Measurements from ENCODE around the gene LRRD1. TPM values are rescaled to one million over a fixed set of nuclear protein-coding genes. Genes with fewer than 3 reads are reported as not detected.
A peak's percentile ranks its signal among the peaks of the same experiment; 100 is the strongest.

LRRD1 gene
- total and polyA plus RNA-seq, 2 of the 13 experiments (the other 11 are each of a cell fraction or from before 2014, with no cell fraction given), result 0.03 TPM; not detected in 1

GRCh38 chr7:92178928-92179924 lies at the start of gene LRRD1 (continued):
- no peak for TF ChIP-seq ZBTB40 (IDR thresholded peaks at IDR 0.05)
- TF ChIP-seq ZBTB40 (CRISPR knock-in tag; IDR thresholded peaks at IDR 0.05), result 0 out of 2 replicates have a peak, but pooled peaks have one; percentile 26
- no peak for TF ChIP-seq HNF4G (IDR thresholded peaks at IDR 0.05; ENCODE audit: borderline replicate concordance, low read depth, low read length)
- no peak for TF ChIP-seq HNF4G (CRISPR knock-in tag; IDR thresholded peaks at IDR 0.05; ENCODE audit: borderline replicate concordance, low read depth)
- peak; percentile 43; the same call in 1 of the 2 replicates for TF ChIP-seq ZNF770 (CRISPR knock-in tag; IDR thresholded peaks at IDR 0.05)
- TF ChIP-seq ZNF496 (CRISPR knock-in tag; IDR thresholded peaks at IDR 0.05; ENCODE audit: insufficient replicate concordance), result no peak
- TF ChIP-seq NFE2L2 (IDR thresholded peaks at IDR 0.05; ENCODE audit: low read length), result no peak
- TF ChIP-seq ZNF850 (CRISPR knock-in tag; conservative IDR thresholded peaks at IDR 0.05), result no peak
- TF ChIP-seq HOXD1 (CRISPR knock-in tag; IDR thresholded peaks at IDR 0.05), result no peak
- TF ChIP-seq ZNF556 (CRISPR knock-in tag; IDR thresholded peaks at IDR 0.05; ENCODE audit: borderline replicate concordance), result no peak; the same call in 1 of the 2 replicates
- 0 out of 2 replicates have a peak, but pooled peaks have one; percentile 29 for TF ChIP-seq TOPORS (CRISPR knock-in tag; IDR thresholded peaks at IDR 0.05)
- no peak for TF ChIP-seq CSRNP2 (CRISPR knock-in tag; conservative IDR thresholded peaks at IDR 0.05; ENCODE audit: low read depth)
- TF ChIP-seq NFKBIZ (CRISPR knock-in tag; IDR thresholded peaks at IDR 0.05), result no peak
- 0 out of 2 replicates have a peak, but pooled peaks have one; percentile 24 for TF ChIP-seq NFYB (CRISPR knock-in tag; IDR thresholded peaks at IDR 0.05)
- TF ChIP-seq GTF2F1 (IDR thresholded peaks at IDR 0.05; ENCODE audit: low read length), result no peak

Measured in HepG2 (cell line).